ELF-1 (cell line): ENCODE measurements around the gene FAM227A.
A peak's percentile ranks its signal among the peaks of the same experiment; 100 is the strongest.
"Not testable (repeated sequence)": the region's sequence is repeated elsewhere in the genome, so short reads cannot be mapped to it uniquely, and the experiment has no call there.

Experiments used
- DNase-seq: peaks from one replicate; pipeline ENCODE4 v3.0.0-alpha.2; 2016; ENCODE audit warnings: low read depth, low spot score

FAM227A gene

DNA sequence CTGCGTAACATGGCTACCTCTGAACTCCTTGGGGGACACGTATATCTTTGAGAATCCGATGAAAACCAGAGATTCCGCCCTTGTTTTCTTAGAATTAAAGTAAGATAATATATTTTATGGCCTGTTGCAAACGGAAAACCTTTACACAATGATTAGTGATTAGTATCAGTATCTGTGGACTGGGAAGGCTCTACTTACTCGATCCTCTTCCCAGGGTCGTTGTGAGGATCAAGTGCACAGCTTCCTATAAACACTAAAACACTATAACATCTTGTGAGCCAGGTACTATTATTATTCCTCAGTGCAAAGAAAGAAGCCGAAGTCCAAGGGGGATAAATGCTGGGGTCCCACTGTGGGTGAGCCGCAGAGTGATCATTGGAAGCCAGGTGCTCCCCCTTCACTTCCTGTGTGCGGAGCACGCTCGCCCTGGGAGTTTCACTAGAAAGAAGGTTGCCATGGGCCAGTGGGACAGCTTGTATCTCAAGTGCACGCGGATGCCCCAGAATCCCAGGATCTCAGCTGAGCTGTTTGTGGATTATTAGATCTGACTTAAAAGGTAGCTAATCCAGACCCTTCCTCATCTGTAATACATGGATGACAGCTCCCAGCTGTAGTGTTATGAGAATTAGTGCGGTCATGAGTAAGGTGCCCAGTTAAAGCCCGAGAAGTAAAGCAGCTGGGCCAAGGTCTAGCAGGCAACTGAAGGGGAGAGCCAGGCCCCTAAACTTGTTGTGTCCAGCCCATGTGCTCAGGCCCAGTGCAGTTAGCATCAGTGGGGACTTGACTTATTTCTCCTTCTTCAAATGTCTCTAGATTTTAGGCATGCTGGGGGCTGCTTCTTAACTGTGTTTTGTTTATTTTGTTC is 1.1 kb upstream of the FAM227A start:
- peak; percentile 22 for DNase-seq

GRCh38 chr22:38655519-38656255 is 505 bp downstream of the FAM227A start:
- DNase-seq = no peak

DNA sequence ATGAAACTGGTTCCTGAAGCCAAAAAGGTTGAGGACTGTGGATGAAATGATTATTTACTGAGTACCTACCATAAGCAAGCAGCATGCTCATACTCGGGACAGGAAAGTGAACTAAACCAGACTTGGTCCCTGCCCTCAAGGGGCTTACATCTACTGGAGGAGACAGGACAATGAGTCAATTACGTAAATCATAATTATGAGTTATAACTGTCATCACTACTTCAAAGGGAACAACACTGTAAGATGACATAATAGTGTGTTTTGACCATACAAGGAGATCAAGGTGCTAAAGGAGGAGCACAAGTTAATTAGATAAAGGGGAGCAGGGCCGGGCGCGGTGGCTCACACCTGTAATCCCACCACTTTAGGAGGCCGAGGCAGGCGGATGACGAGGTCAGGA is 2.5 kb downstream of the FAM227A start:
- no peak for DNase-seq

GRCh38 chr22:38652859-38653258 is 3.3 kb downstream of the FAM227A start:
- no peak for DNase-seq

- DNase-seq = no peak
These were observed 6.2 kb downstream of the FAM227A start for GRCh38 chr22:38649841-38650522.

DNA sequence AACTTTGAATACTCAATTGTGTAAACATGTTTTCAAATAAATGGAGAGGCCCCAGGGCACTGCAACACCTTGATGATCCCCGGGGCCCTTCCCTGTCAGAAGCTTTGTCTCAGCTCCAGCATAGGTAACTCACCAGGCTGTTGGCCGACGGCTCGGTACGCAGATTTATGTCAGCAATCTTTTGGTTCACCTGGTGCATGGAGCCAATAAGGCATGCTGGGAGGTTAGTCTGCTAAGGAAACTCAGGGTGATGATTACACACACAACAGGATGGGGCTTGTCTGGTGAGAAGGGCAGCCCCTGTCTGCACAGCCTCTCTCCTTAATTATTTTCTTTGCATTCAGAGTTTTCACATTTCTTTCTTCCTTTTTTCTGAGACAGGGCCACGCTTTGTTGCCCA is 10.8 kb downstream of the FAM227A start:
- no peak for DNase-seq

DNA sequence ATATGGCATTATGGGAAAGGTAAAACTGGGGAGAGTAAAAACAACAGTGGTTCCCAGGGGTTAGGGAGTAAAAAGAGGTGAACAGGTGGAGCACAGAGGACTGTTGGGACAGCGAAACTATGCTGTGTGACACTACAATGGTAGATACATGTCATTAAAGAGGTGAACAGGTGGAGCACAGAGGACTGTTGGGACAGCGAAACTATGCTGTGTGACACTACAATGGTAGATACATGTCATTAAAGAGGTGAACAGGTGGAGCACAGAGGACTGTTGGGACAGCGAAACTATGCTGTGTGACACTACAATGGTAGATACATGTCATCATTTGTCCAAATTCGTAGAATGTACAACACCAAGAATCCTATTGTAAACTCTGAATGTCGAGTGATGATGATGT is 11.9 kb downstream of the FAM227A start:
- DNase-seq = not testable (repeated sequence)

DNA sequence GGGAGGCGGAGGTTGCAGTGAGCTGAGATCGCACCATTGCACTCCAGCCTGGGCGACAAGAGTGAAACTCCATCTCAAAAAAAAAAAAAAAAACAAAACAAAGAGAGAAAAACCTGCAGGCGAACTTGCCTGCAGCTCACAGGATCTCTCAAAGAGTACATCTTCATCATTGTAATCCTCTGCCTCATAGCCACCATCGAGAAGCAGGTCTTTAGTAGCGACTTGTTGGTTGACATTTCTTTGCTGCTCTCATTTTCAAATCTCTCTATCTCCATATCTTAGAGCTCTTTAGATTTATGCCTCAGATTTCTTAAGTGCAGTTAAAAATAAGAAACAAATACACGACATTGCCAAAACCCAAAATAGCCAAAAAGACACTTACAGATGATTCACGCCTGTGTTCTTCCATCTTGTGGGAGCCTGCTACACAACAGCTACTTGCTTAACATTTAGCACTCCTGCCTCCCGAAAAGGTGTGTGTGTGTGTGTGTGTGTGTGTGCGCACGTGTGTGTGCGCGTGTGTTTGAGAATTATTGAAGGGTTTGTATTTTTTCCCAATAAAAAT is 14.6 kb downstream of the FAM227A start:
- DNase-seq = no peak

DNA sequence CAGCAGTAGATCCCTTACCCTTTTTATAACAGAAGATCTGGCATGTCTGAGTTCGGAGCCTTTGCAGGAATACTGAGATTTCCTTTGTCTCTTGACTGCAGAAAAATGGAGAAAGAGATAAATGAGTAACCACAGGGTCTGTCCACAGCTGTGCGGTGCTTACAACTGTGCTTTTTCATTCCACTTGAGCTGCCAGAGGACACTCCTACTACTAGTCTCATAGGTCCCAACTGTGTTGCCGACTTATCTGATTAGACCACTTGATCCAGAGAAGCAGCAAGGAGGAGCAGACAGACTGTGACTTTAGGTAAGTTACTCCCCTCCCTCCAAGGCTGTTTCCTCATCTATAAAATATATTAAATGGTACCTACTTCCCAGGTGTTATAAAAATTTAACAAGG is 17.5 kb downstream of the FAM227A start:
- no peak for DNase-seq

DNA sequence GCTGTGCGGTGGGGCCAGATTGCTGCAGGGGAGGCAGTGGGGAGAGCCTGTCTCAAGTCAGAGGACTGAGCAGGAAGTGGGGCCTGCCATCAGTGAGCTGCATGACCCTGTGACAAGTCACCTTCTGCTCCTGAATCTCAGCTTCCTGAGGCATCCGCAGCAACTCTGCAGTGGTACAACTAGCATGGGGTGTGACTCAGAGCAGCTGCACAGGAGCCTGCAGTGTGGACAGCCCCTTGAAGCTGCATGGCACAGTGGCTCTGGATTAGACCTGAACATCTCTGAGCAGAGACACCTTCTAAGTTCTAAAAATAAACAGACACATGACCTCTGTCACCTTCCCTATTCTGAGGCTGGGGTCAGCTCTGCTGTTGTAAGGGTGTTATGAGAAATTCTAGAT is 18.0 kb downstream of the FAM227A start:
- no peak for DNase-seq

DNA sequence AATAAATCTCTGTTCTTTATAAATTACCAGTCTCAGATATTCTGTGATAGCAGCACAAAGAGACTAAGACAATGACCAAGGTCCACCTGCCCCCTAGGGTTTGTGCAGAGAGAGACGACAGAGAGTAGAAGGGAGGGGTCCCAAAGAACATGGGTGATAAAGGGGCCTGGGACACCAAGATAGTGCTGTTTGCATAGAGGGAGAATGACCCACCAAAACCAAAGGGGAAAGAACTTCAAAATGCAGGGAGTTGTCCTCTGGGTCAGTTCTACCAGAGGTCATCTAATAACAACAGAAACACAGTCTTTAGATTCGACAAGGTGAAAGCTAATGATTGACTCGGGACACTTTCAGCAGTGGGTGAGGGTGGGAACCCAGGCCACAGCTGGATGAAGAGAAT is 23.7 kb downstream of the FAM227A start:
- DNase-seq = no peak

DNA sequence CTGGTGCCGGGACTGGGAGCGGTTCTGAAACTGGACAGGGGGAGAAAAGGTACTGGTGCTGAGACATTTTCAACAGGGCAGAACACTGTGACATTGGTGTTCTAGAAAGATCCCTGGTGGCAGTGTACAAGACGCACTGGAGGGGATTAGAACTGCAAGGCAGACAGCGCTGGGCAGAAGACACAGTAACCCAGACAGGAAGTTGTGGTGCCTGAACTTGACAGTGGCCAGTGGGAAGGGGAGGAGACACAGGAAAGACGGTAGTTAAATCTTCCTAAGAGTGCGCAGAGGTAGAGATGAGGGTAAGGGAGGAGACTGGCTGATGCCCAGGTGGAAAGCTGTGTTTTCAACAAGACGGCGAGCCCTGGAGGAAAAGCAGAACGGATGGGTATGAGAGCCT is 24.5 kb downstream of the FAM227A start:
- no peak for DNase-seq

DNA sequence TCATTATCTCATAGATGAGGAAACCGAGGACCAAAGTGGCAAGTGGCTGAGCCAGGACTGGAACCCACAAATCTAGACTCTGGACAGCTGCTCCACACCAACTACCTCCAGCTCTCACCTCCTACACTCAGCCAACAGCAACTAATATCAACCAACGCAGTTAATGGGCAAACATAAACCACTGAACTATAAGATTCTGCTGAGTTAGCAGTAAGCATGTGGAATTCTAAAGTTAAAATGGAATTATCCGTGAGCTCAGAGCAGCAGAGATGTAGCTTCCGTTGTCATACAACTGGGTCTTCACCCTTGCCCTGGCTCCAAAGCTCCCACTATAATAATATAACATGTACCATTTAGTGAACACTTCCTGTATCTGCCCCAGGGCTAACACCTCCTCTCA is 27.1 kb downstream of the FAM227A start:
- DNase-seq = no peak

DNA sequence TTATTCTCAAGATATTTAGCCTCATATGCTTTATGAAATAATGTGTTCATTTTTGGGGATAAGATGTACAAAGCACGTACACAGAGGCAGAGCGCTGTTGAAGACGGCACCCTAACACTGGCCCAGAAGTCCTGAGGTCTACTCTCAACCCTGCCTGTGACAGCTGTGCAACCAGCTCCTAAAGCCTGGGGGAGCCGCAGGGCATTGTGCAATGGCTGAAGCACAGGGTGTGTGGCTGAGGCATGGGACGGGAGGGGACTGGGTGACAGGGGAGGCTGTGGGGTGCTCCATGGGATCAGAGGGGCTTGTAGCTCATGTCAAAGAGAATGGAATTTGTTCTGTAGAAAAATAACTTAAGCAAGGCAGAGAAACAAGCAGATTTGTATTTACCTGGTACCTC is 27.7 kb downstream of the FAM227A start:
- DNase-seq = no peak

- DNase-seq = no peak
These were observed 32.8 kb downstream of the FAM227A start for GRCh38 chr22:38623351-38623750.

GRCh38 chr22:38618682-38619081 is 37.5 kb downstream of the FAM227A start:
- DNase-seq = no peak

DNA sequence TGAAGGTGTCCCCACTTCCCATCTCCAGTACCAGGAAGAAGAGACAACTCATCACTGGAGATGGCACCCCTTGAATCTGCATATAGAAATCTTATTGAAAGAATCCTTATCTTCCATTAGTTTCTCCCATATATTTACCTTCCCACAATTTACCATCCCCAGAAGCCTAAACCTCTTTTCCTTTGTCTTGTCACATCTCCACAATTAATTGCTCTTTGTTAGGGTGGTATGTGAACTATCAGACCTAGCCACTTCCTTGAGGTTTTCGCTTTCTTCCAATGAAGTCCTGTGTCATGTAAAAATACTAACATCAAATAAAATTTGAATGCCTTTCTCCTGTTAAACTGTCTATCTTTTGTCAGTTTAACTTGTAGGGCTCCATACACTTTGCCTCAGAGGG is 37.9 kb downstream of the FAM227A start:
- DNase-seq = no peak

GRCh38 chr22:38615064-38615405 is 41.2 kb downstream of the FAM227A start:
- DNase-seq = not testable (repeated sequence)

DNA sequence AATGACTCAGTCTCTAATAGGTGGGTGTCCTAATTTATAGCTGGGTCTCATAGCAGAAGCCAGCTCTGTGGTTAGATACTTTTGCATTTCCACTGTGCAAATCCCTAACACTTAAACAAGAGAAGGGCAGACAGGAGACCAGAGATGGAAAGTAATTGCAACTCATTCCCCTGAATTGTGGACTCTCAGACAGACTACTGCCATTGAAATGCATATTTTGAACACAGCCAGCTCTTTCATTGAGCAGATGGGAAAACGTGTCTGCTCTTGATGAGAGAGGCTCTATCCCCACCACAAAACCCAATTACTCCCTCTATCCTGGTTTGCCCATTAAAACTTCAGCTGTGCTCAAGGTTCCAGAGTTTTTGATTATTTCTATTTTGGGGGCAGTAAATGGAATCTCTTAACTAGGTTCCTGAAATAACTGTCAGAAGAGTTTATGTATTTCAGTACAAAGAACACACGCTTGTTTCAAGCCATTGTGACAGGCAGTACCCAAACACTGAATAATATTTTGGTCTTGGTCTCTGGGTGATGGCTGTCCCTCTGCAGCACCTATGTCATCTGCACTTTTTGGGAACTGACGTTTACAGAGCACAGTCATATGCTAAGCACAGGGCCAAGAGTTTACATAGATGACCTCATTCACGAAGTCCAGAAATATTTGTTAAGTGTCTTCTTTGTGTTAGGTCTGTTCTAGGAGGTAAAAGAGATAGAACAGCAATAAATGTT is 41.7 kb downstream of the FAM227A start:
- DNase-seq = no peak

DNA sequence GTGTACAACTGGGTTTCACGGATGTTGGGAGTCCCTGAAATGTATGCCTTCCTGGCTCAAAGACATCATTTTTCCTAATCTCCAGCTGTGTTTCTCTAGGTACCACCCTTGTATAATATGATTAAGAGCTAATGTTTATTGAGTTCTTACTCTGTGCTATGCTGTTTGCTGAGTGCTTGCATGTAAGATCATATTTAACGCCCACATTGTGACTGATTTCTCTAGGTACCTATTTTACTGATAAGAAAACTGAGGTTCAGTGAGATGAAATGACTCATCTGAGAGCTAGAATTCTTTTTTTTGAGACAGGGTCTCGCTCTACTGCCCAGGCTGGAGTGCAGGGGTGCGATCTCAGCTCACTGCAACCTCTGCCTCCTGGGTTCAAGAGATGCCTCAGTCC is 42.6 kb downstream of the FAM227A start:
- no peak for DNase-seq

DNA sequence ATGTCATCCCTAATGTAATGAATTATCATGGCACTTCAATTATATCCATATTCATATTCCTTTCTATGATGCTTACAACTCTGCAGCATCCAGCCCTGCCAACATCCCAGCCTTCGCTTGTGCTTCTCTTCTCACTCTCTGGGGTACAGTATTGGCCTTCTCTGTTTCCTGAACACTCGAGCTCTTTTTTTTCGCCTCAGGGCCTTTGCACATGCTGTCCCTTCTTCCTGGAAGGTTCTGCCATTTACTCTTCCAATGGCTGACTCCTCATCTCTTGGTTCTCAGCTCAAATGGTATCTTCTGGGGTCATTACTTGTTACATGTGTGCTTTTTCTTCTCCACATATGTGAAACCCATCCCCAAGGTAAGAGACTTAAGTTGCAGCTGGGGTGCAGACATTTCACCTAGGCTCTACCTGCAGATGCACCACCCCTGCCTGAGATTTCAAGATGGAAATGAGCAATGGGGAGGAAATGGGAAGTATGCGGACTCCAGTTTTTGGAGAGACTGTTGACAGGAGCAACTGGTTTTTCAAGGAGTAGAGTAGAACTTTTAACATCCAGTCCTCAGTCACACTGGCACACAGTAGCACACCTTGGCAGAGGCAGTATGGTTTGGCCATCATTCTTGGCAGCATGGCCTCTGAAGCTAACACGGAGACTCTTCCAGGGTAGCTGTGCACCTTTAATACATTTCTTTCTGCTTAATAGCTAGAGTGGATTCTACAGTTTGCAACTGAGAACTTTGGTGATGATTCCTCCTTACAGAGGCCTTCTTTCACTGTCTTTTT is 43.8 kb downstream of the FAM227A start:
- DNase-seq = no peak
